Right cardiac atrium (tissue), 5 donors: ENCODE data around the gene POLK. TPM values are rescaled to one million over a fixed set of nuclear protein-coding genes. Genes with fewer than 3 reads are reported as not detected.
A peak's percentile ranks its signal among the peaks of the same experiment; 100 is the strongest.
"Not testable (repeated sequence)": the region's sequence is repeated elsewhere in the genome, so short reads cannot be mapped to it uniquely, and the experiment has no call there.

Experiments used
- ATAC-seq, 2 donors: fragments of 200-7000 bp; cut with Tn5 transposase; one replicate each; pipeline versions ENCODE4 v1.8.0 to v1.9.1; 2020; ENCODE audit warnings: moderate library complexity in 2 of 2, mild to moderate bottlenecking in 1 of 2
- DNase-seq, 3 donors: peaks; one replicate each; pipeline ENCODE4 v3.0.0-alpha.2; 2020
- H3K27ac ChIP-seq: one replicate; pipeline ENCODE4 v1.5.1; 2013; ENCODE audit warnings: mild to moderate bottlenecking, low read length, control low read depth, moderate library complexity
- H3K27me3 ChIP-seq: one replicate; pipeline ENCODE4 v1.6.1; 2013; ENCODE audit not compliant: control insufficient read depth, insufficient read depth
- H3K4me1 ChIP-seq: one replicate; pipeline ENCODE4 v1.6.1; 2013; ENCODE audit warnings: low read length; ENCODE audit not compliant: control insufficient read depth, insufficient read depth
- H3K4me3 ChIP-seq: one replicate; pipeline ENCODE4 v1.5.1; 2013; ENCODE audit warnings: low read length, control low read depth
- H3K9me3 ChIP-seq: one replicate; pipeline ENCODE4 v1.6.1; 2013; ENCODE audit warnings: low read length; ENCODE audit not compliant: control insufficient read depth
- WGBS: extraction: QIAGEN DNeasy Blood & Tissue Kit; methylation state at CpG from one replicate; pipeline ENCODE4 v1.1.7; 2013; 5-methylcytosine and 5-hydroxymethylcytosine counted together
- intact Hi-C, 4 donors: fragments of 100-400 bp; cut with DNase I; formaldehyde crosslinking; loops; one replicate each; pipeline versions ENCODE4 v1.11.0 to v1.14.0; 2022 to 2023
- polyA plus RNA-seq: library from polyadenylated mRNA; stranded (reverse); fragments of 200-250 nt; gene quantifications from one replicate; pipeline ENCODE4 v1.2.3, GENCODE V29; 2013
- total RNA-seq, 4 donors: library from RNA; stranded (reverse); fragmentation: NEBNext Ultra II Directional; extraction: Animal tissue kit (Norgen Biotek cat#: 25700); gene quantifications; one replicate each; pipeline ENCODE4 v1.2.1, GENCODE V29; 2021
- donor health status: healthy with polysubstance abuse.
- donor health status: DM: no; HTN: yes; CAD: no.
- donor health status: DM: no; HTN: no; CAD: no.
- donor health status: DM: no; HTN: yes; CAD: no; lungs with severe emphysema.
- donor health status: DM: yes; HTN: yes; CAD: no.

The POLK gene
- total and polyA plus RNA-seq, 5 donors: 7.2 to 25.7 (median 24.3) TPM

GRCh38 chr5:75608870-75609269, 97.2 kb downstream of the POLK start:
- no peaks in the 10 kb centered on the region for H3K27me3 ChIP-seq
- no peak overlapping the region for H3K4me3 ChIP-seq
- H3K27ac ChIP-seq: no peak overlapping the region
- ATAC-seq (no peak), DNase-seq (no peak)
- no peaks in the 10 kb centered on the region for H3K9me3 ChIP-seq
- H3K4me1 ChIP-seq: peaks cover 5% of the 10 kb centered on the region
- intact Hi-C loops: no loop called here
- WGBS: 96% methylated on average over 1 of the region's 1 CpG

GRCh38 chr5:75610201-75610600, 98.5 kb downstream of the POLK start:
- WGBS: 94% methylated on average over 5 of the region's 5 CpGs
- H3K27me3 ChIP-seq: no peaks in the 10 kb centered on the region
- peaks cover 3% of the 10 kb centered on the region for H3K4me1 ChIP-seq
- DNase-seq (no peak), ATAC-seq (no peak)
- no peak overlapping the region for H3K4me3 ChIP-seq
- intact Hi-C loops: no loop called here
- no peak overlapping the region for H3K27ac ChIP-seq
- H3K9me3 ChIP-seq: no peaks in the 10 kb centered on the region

GRCh38 chr5:75610859-75611310, 99.2 kb downstream of the POLK start:
- H3K9me3 ChIP-seq, H3K4me1 ChIP-seq, H3K27ac ChIP-seq, H3K27me3 ChIP-seq, DNase-seq, intact Hi-C loops, ATAC-seq: not testable (repeated sequence)
- WGBS: 25% methylated on average over 11 of the region's 11 CpGs
- H3K4me3 ChIP-seq: peak overlapping the region; percentile 70

GRCh38 chr5:75611311-75612225, 99.9 kb downstream of the POLK start, which contains the start of gene ANKDD1B:
Gene ANKDD1B, plus strand, starts transcription at chr5:75611453. Its CDS starts 182 bp downstream, at chr5:75611635.
- H3K4me3 ChIP-seq: peak within 1 kb of the TSS; percentile 70
- peak within 1 kb of the TSS; percentile 35 for H3K27ac ChIP-seq
- peak; percentile 67 to 79 for ATAC-seq
- 3% methylated on average over 52 of the region's 52 CpGs for WGBS
- H3K27me3 ChIP-seq: no peaks in the 10 kb centered on the region
- intact Hi-C loops: no loop called here
- H3K4me1 ChIP-seq: peaks cover 3% of the 10 kb centered on the region
- no peaks in the 10 kb centered on the region for H3K9me3 ChIP-seq
- peak; percentile 26 to 72 (median 64) for DNase-seq

GRCh38 chr5:75612226-75612569, 100.5 kb downstream of the POLK start:
- H3K27me3 ChIP-seq: no peaks in the 10 kb centered on the region
- ATAC-seq: peak in 1 of 2 donors; percentile 24
- peak in 1 of 3 donors; percentile 14 for DNase-seq
- intact Hi-C loops: no loop called here
- no peaks in the 10 kb centered on the region for H3K9me3 ChIP-seq
- WGBS: 33% methylated on average over 12 of the region's 12 CpGs
- H3K27ac ChIP-seq: no peak overlapping the region
- peak overlapping the region; percentile 70 for H3K4me3 ChIP-seq
- peaks cover 3% of the 10 kb centered on the region for H3K4me1 ChIP-seq

GRCh38 chr5:75612901-75613300, 101.2 kb downstream of the POLK start:
- no peak overlapping the region for H3K27ac ChIP-seq
- no peaks in the 10 kb centered on the region for H3K27me3 ChIP-seq
- H3K9me3 ChIP-seq: no peaks in the 10 kb centered on the region
- H3K4me1 ChIP-seq: peaks cover 3% of the 10 kb centered on the region
- intact Hi-C loops: no loop called here
- WGBS: 98% methylated on average over 3 of the region's 3 CpGs
- no peak overlapping the region for H3K4me3 ChIP-seq
- DNase-seq (no peak), ATAC-seq (no peak)

- DNase-seq (no peak), ATAC-seq (no peak)
- 98% methylated on average over 1 of the region's 1 CpG for WGBS
- H3K27me3 ChIP-seq: no peaks in the 10 kb centered on the region
- no peak overlapping the region for H3K4me3 ChIP-seq
- peaks cover 3% of the 10 kb centered on the region for H3K4me1 ChIP-seq
- no peaks in the 10 kb centered on the region for H3K9me3 ChIP-seq
- no peak overlapping the region for H3K27ac ChIP-seq
- intact Hi-C loops: no loop called here
Observed at GRCh38 chr5:75614176-75614575, 102.5 kb downstream of the POLK start.

GRCh38 chr5:75616371-75616881, 104.7 kb downstream of the POLK start:
- no peaks in the 10 kb centered on the region for H3K9me3 ChIP-seq
- H3K4me3 ChIP-seq: no peak overlapping the region
- WGBS: 63% methylated on average over 4 of the region's 4 CpGs
- ATAC-seq (peak in 1 of 2 donors; percentile 38), DNase-seq (no peak)
- no peaks in the 10 kb centered on the region for H3K27me3 ChIP-seq
- H3K27ac ChIP-seq: no peak overlapping the region
- H3K4me1 ChIP-seq: peaks cover under 1% of the 10 kb centered on the region
- intact Hi-C loops: no loop called here

GRCh38 chr5:75616971-75617621, 105.4 kb downstream of the POLK start:
- Histone ChIP-seq H3K27me3 (no peaks in the 10 kb centered on the region), H3K27ac (no peak overlapping the region), H3K9me3 (no peaks in the 10 kb centered on the region), H3K4me1 (no peaks in the 10 kb centered on the region), H3K4me3 (no peak overlapping the region)
- WGBS: 59% methylated on average over 7 of the region's 7 CpGs
- ATAC-seq (peak in 1 of 2 donors; percentile 57), DNase-seq (peak in 1 of 3 donors; percentile 57)
- intact Hi-C loops: no loop called here

- no peaks in the 10 kb centered on the region for H3K4me1 ChIP-seq
- no peaks in the 10 kb centered on the region for H3K27me3 ChIP-seq
- H3K27ac ChIP-seq: no peak overlapping the region
- 88% methylated on average over 5 of the region's 5 CpGs for WGBS
- DNase-seq: no peak
- no peaks in the 10 kb centered on the region for H3K9me3 ChIP-seq
- ATAC-seq: no peak
- no peak overlapping the region for H3K4me3 ChIP-seq
- intact Hi-C loops: no loop called here
Observed at GRCh38 chr5:75617736-75618352, 106.2 kb downstream of the POLK start.
